Activated CD8-positive, alpha-beta memory T cell treated with anti-CD3 and anti-CD28 coated beads for 24 hours (primary cell): Measurements from ENCODE around the gene PPP1R12B.
"Not testable (repeated sequence)": the region's sequence is repeated elsewhere in the genome, so short reads cannot be mapped to it uniquely, and the experiment has no call there.

Experiments used
- DNase-seq: peaks from one replicate; pipeline ENCODE4 v3.0.0-alpha.2; 2020

PPP1R12B gene

DNA sequence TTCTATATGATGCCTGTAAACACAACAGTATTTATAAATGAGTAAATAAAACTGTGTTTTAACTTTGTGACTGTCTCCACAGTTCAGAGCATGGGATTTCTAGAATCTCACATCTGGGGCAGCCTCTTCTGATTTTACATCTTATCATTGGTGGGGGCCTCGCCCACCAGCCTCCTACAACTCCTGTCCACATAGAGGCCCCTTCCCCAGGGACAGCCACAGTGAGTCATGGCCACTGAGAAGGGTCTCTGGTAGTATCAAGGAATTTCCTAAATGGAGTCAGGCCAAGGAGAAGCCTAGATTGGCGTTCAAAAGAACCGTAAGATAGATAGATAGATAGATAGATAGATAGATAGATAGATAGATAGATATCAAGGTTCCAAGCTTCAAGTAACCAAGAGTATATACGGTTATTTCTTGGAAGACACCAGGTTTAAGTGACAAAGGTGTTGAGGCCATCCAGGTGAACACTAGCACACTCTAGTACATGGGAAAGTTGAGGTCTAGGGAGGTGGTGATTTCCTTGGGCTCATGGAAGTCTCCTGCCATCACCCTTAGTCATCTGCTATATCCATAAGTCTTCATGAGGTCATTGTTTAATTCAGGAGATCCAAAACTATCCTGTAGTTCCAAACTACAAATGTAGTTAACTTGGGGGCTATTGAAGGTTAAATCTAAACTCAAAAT is 240.1 kb downstream of the PPP1R12B start:
- no peak for DNase-seq

DNA sequence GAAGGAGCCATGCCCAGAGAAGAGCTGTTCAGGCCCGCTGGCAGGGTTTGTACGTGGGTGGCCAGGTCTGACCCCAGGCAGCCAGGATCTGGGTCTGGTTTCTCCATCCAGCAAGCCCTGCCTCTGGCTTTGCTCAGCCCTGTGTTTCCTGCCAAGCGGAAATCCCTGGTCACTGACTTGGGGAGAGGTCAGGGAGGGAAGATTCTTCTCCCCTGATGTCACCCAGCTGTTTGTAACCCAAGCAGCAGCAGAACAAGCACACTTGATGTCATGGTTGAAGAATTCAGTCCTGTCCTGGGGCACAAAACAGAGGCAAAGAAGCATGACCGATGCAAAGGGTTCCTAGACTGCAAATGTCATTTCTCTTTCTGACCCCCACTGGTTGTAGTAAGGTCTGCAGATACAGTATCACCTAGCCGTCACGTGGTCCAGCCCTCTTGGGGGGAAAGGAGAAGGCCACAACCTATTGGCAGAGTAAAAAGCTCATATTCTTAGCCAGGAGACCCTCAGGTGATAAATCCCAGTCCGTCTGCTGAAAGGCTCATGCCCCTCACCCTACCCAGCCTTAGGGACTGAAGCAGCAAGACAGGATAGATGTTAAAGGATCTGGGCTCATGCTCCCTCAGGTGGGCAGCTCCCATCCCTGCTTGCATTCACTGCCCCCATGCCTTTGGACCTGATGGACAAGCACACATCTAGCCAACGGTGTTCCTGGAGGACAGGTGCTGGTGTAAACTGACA is 240.9 kb downstream of the PPP1R12B start:
- DNase-seq = no peak

DNA sequence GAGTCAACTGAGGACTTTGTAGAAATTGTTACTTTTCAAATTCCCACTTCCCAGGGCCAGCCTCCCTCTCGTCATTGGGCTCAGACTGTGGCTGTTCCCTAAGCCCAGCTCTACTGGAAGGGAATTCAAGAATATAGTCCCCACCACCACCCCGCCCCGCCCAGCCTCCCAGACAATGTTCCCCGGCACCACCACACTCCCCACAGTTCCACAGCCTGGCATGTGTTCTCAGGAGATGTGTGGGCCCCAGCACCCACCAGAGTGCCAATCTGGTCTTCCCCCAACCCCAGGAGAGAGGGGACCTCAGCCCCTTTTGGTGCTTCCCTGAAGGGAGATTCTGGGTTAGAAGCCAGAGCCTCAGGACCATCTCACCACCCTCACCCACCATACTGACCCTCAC is 241.6 kb downstream of the PPP1R12B start:
- DNase-seq = no peak

- DNase-seq = no peak
These were observed 242.5 kb downstream of the PPP1R12B start for GRCh38 chr1:202590975-202591411.

DNA sequence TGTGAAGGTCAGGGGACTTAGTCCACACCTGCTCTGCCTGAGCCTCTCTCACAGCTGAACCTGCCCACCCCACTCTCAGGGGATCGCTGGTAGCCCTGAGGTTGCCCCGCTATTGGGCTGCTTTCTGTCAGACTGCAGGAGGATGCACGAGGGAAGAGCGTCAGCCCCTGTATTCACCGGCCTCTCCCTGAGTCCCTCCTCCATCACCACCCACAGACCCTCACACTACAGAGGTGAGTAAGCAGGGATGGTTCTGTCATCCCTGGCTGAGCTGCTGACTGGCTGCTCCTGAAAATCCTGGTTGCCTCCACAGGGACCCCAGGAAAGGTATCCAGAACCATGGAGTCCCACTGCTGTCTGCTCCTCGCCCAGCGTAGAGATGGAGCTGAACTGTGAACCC is 243.0 kb downstream of the PPP1R12B start:
- no peak for DNase-seq

- no peak for DNase-seq
These were observed 243.6 kb downstream of the PPP1R12B start for GRCh38 chr1:202592146-202592545.

DNA sequence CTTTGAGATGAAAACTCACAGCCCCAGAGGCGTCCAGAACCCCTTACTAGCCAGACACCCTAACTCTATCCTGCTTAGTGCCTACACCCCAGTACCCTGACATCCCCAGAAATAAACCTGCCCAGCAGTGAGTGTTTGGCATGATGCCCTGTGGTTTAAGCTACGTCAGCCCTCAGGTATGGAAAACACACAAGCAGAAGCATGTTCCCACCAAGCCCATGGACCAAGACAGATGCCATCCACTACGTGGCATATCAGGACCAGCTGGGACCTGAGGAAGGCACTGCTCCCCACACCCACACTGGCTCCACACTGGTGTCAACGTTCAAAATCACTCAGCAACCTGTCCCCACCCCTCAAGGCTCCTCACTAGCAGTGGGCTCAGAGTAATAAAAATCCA is 245.3 kb downstream of the PPP1R12B start:
- no peak for DNase-seq

DNA sequence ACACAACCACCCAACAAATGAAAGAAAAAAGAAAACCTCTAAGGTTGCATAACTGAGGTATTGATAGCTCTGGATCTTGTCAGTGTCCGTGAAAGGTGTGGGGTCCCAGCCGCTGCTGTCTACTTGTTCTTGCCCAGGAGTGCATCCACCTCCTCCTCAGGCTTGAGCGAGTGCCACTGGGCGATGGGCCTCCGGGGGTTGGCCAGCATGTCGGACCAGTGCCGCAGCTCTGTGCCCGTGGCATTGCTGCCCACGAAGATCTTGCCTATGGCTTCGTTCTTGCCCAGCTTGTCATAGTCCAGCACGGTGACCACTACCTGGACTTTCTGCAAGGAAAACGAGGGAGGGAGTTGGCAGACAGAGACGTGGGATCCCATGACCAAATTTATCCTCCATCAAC is 248.1 kb downstream of the PPP1R12B start:
- DNase-seq = no peak

DNA sequence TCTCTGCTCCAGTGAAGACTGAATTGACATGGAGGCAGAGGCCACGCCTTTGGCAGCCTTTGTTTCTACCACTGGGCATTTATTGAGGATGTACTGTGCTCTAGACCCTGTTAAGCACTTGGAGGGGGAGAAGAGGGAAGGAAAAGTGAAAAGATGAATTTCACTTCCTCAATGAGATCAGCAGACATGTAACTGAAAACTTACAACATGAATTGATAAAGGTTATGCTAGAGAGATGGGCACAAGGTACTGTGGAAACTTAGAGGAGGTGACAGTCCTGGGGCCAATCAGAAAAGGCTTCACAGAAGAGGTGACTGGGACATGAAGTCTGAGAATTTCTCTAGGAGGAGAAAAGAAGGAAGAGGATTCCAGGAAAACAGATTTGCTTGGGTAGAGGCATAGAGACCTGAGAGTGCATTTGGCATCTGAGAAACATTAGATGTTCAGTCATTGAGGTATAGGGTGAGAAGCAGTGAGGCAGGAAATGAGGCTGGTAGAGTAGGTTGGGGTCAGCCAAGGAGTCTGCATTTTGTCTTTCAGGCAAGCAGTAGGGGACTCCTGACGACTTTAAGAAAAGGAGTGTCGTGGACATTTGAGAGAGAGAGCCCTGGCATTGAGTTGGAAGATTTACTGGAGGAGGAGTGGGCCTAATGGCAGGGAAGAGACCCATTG is 248.7 kb downstream of the PPP1R12B start:
- DNase-seq = no peak

GRCh38 chr1:202599669-202600431 is 251.4 kb downstream of the PPP1R12B start:
- no peak for DNase-seq

- DNase-seq = no peak
These were observed 252.0 kb downstream of the PPP1R12B start for GRCh38 chr1:202600432-202601041.

DNA sequence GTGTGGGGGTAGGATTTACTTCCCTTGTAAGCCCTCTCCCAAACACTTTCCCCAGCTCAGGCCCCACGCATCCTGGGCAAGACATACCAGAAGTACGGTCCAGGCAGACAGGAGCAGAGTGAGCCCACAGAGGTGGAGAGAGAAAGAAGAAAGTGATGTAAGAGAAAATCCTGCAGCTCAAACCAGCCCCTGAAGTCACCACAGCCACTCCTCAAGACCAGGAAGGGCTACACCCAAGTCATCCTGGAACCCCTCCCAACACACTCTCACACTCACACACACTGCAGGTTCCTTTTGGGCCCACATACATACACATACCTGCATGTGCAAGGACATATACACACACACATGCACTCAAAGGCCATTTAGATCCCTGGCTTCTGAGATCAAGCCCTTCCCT is 254.9 kb downstream of the PPP1R12B start:
- no peak for DNase-seq

DNA sequence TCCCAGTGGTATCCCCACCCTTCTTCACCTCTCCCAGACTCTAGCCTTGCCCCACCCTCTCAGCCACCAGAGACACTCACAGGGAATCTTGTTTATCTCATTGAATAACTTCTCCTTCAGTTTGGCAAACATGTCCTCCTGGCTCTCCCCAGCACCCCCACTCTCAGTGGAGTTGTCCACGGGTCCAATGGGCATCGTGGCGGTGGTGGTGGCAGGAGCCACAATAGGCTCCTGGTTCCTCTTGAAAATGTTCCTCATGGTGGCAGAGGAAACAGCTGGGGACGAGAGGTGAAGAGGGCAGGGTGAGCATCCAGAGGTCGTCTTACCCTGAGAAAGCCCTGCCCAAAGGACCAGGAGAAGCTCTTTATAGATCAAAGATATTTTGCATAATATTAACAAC is 257.0 kb downstream of the PPP1R12B start:
- DNase-seq = no peak

- not testable (repeated sequence) for DNase-seq
These were observed 263.5 kb downstream of the PPP1R12B start for GRCh38 chr1:202612036-202612435.

GRCh38 chr1:202613571-202613970 is 265.1 kb downstream of the PPP1R12B start:
- DNase-seq = no peak

DNA sequence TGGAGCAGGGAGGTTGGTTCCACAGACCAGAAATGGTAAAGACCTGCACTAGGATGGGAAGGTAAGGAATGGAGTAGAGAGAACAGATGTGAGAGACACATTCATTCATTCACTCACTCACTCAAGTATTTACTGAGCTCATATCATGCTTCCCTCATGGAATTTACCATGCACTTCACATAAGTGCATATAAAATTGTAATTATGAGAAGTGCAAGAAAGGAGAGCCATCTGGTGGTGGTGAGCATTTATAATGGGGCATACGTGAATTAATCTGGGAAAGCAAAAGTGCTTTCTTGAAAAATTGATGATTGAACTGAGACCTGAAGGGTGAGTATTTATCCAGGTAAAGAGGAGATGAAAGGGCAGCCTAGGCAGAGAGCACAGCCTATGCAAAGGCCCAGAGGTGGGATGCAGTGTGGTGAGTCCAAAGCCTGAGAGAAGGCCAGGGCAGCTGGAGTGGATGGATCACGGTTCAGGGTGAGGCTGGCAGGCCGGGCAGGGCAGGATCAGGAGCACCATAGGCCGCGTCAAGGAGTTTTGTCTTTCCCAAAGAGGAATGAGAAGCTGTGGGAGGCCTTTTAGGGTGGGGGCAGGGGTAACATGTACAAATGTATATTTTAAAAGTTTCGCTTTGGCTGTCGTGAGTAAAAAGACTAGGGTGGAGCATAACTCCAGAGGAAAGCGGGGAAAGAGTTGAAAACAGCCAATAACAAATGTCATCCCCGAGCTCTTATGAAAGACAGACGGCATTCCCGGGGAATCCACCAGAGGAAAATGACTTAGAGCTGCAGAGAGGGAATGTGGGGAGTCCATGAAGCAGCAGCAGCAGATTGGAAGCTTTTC is 266.1 kb downstream of the PPP1R12B start:
- not testable (repeated sequence) for DNase-seq

GRCh38 chr1:202615208-202615500 is 266.7 kb downstream of the PPP1R12B start:
- not testable (repeated sequence) for DNase-seq

DNA sequence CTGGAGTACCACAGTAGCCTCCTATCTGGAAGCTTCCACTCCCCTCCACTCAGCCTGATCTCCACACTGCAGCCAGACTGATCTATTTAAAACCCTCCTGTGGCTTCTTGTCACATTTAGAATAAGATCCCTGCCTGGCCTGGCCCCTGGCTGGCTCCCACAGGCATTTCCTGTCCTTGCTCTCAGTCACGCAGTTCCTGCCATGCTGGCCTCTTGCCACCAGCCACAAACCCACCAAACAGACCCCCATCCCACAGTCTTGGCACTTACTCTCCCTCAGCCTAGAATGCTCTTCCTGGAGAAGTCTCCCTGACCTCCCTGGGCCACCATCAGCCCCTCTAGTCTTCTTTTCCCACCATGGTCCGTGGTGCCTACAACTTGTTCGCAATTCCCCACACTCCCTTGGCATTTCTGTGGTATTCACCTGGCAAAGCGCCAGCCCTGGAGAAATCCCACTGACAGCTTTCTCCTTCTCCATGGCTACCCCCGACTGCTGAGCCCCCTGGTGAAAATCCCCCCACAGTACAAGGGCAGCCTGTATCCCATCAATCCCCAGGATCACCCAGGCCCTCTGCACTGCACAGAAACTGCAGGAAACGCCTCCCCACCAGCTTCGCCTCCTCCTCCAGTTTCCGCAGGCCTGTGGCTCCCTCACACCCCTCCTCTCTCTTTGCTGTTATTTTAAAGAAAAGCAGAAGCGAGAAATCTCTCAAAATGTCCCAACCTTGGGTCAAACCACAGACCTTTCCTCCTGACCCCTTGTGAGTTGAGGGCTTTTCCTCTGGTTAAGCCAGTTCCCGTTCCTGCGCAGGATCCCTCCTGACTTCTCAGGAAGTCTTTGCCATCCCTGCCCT is 267.2 kb downstream of the PPP1R12B start:
- no peak for DNase-seq

DNA sequence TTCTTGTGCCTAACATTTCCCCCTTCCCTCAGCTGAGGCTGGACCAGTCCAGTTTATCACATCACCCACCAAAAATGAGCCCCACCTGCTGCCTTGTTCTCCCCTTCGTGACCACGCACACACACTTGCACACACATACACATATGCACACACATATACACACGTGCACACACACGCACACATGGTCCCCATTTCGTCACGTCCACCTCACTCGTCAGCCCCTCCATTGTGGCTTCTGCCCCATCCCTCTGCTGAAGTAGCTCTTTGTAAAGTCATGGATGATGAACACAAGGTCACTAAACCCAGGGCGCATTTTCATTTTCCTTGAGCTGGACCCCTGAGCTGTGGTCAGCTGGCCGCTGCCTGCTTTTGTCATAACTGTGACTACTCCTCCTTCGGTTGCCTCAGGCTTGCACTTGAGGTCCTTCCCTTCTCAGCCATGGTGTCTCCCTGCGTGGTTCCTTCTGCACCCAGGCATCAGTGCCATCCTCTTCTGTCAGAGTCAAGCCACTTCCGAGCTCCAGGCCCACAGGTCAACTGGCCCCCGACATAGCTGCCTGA is 267.9 kb downstream of the PPP1R12B start:
- no peak for DNase-seq

DNA sequence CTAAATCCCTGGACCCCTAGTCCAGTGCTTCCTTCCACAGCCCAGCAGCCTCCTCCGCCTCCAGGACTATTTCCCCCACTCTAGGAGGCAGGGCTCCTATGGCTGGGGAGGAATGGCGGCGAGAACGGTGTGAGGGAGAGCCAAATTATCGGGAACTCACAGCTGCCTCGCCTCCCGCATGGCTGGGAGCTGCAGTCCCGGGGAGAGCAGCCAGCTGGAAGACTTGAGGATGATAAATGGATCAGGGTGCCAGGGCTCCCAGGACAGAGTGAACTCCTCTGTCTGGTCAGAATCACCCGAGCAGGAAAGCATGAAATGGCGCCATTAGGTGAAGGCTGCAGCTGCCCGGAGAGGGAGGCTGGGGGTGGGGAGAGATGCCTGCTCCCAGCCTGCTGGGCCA is 270.5 kb downstream of the PPP1R12B start:
- not testable (repeated sequence) for DNase-seq

DNA sequence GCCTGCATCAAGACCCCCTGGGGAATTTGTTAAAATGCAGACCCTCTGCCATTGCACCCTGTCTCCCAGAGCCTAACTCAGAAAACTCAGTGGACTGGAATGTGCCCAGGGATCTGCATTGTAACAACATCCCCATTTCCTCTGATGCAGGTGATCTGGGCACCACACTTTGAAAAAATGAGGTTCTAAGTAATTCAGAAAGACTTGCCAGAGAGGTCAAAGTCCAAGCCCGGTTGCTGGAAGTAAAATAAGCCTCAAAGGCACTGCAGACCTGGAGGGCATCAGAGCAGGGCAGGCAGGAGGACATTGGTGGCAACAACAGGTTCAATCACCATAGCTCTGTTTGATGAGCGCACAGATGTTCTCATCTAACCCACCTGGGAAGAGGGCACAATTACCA is 271.0 kb downstream of the PPP1R12B start:
- no peak for DNase-seq
